CD4-positive, alpha-beta T cell (primary cell): Measurements from ENCODE around the gene RBFOX1. TPM values are rescaled to one million over a fixed set of nuclear protein-coding genes. Genes with fewer than 3 reads are reported as not detected.

Experiments
- ATAC-seq: fragments of 200-7000 bp; cut with Tn5 transposase; one replicate; pipeline ENCODE4 v1.10.0; 2022; ENCODE audit warnings: mild to moderate bottlenecking; ENCODE audit not compliant: poor library complexity
- CTCF ChIA-PET: fragments of 350-600 bp; sonication (Branson Sonifier 250); formaldehyde crosslinking; loops from one replicate; lab custom pipeline; 2021; ENCODE audit warnings: antibody characterized with exemption, inconsistent platforms; lab: Charles Lee
- POLR2A ChIA-PET: fragments of 350-600 bp; sonication (Branson Sonifier 250); formaldehyde crosslinking; loops from one replicate; lab custom pipeline; 2021; ENCODE audit warnings: antibody characterized with exemption, inconsistent platforms; lab: Charles Lee
- DNase-seq, 14 experiments: peaks; one replicate each; pipeline ENCODE4 v3.0.0-alpha.2; 2013 to 2020; ENCODE audit warnings: mixed read lengths in 2 of 14
- H3K27ac ChIP-seq, 2 donors: one replicate each; pipeline versions ENCODE4 v1.5.1 to v1.7.0; 2013; ENCODE audit warnings: low read length in 2 of 2, low read depth in 1 of 2, mild to moderate bottlenecking in 1 of 2
- H3K27me3 ChIP-seq, 2 experiments: 1 replicate in 1 of 2; 2 replicates in 1 of 2; pipeline versions ENCODE4 v1.6.1 to v1.7.0; 2013; ENCODE audit warnings: low read length in 2 of 2, control low read depth in 1 of 2, mild to moderate bottlenecking in 1 of 2, moderate library complexity in 1 of 2; ENCODE audit not compliant: insufficient read depth in 2 of 2, control insufficient read depth in 1 of 2
- H3K36me3 ChIP-seq: one replicate; pipeline ENCODE4 v1.6.1; 2013; ENCODE audit warnings: low read length, control low read depth; ENCODE audit not compliant: insufficient read depth
- H3K4me1 ChIP-seq: one replicate; pipeline ENCODE4 v1.6.1; 2013; ENCODE audit warnings: low read length, control low read depth; ENCODE audit not compliant: insufficient read depth
- H3K4me3 ChIP-seq: one replicate; pipeline ENCODE4 v1.5.1; 2013; ENCODE audit warnings: mild to moderate bottlenecking, low read length, moderate library complexity
- H3K9me3 ChIP-seq, 2 experiments: 1 replicate in 1 of 2; 2 replicates in 1 of 2; pipeline versions ENCODE4 v1.6.1 to v1.7.0; 2013; ENCODE audit warnings: low read length in 2 of 2, mild to moderate bottlenecking in 2 of 2, control low read depth in 1 of 2, moderate library complexity in 1 of 2; ENCODE audit not compliant: control insufficient read depth in 1 of 2, insufficient read depth in 1 of 2
- H3K27ac Mint-ChIP-seq: one replicate; pipeline ENCODE4 v1.8.0; 2020; ENCODE audit warnings: mixed read lengths
- H3K27me3 Mint-ChIP-seq: one replicate; pipeline ENCODE4 v1.8.0; 2021; ENCODE audit warnings: mixed read lengths
- H3K36me3 Mint-ChIP-seq: one replicate; pipeline ENCODE4 v1.8.0; 2021; ENCODE audit warnings: low read depth, mixed read lengths
- H3K4me1 Mint-ChIP-seq: one replicate; pipeline ENCODE4 v1.8.0; 2021; ENCODE audit warnings: low read depth, mixed read lengths
- H3K4me3 Mint-ChIP-seq: one replicate; pipeline ENCODE4 v1.8.0; 2020; ENCODE audit warnings: mild to moderate bottlenecking, mixed read lengths
- H3K9me3 Mint-ChIP-seq: one replicate; pipeline ENCODE4 v1.8.0; 2020; ENCODE audit warnings: mixed read lengths
- CTCF ChIP-seq: fragments of 200-600 bp; IDR thresholded peaks from one replicate; pipeline ENCODE4 v1.8.0; 2022; ENCODE audit warnings: antibody characterized with exemption, mild to moderate bottlenecking
- intact Hi-C, 2 experiments: fragments of 100-400 bp; cut with DNase I in 1 of 2; cut with micrococcal nuclease in 1 of 2; formaldehyde crosslinking; loops; one replicate each; pipeline versions ENCODE4 v1.15.1 to v1.9.0; 2023 to 2025; cut with DNase I, micrococcal nuclease
- total RNA-seq, 174 experiments: library from RNA in 2 of 174; stranded (reverse) in 2 of 174; gene quantifications; one replicate each; pipeline ENCODE4 v1.2.3 and lab custom pipeline; 2021 to 2026

Gene RBFOX1
- total RNA-seq, 2 experiments from 2014 or later = not detected

DNA sequence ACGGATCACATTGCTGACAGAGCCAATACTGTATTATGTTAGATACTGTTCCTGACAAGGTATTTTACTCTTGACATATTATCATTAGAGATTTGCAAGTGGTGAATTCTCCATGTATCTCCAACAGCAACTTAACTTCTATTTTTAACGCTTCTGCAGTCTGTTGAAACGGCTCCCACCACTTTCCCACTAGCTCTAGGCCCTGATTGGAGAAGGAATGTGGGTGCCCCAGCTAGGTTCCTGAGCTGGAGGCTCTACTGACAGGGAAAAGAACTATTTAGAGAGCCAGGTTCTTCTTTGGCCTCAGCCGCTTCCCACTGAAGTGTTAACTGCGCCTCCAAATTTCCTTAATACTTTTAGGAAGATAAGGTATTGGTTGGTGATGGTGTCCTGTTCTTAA, 191.8 kb downstream of the RBFOX1 start:
- CTCF ChIA-PET = no interaction called here
- intact Hi-C loops = no loop called here
- TF ChIP-seq CTCF = no peak

GRCh38 chr16:7526736-7527135, 194.1 kb downstream of the RBFOX1 start:
- CTCF ChIA-PET = no interaction called here
- Histone ChIP-seq H3K4me1 (no peaks in the 10 kb centered on the region), H3K4me3 (no peak overlapping the region), H3K27ac (no peak overlapping the region), H3K27me3 (no peaks in the 10 kb centered on the region), H3K36me3 (no peaks in the 10 kb centered on the region), H3K9me3 (peaks cover 0 to 8% of the 10 kb centered on the region in 2 experiments)
- H3K27me3 Mint-ChIP-seq = no peaks in the 10 kb centered on the region
- POLR2A ChIA-PET = no interaction called here
- no peak overlapping the region for H3K4me3 Mint-ChIP-seq
- no peaks in the 10 kb centered on the region for H3K36me3 Mint-ChIP-seq
- intact Hi-C loops = no loop called here
- H3K4me1 Mint-ChIP-seq = no peaks in the 10 kb centered on the region
- H3K9me3 Mint-ChIP-seq = peaks cover 2% of the 10 kb centered on the region
- H3K27ac Mint-ChIP-seq = no peak overlapping the region
- DNase-seq (no peak), ATAC-seq (no peak)
- no peak for TF ChIP-seq CTCF

More for the DNA sequence above, 191.8 kb downstream of the RBFOX1 start:
- Histone ChIP-seq H3K4me1 (no peaks in the 10 kb centered on the region), H3K27ac (no peak overlapping the region), H3K9me3 (peaks cover 0 to 8% of the 10 kb centered on the region in 2 experiments), H3K27me3 (no peaks in the 10 kb centered on the region), H3K4me3 (no peak overlapping the region), H3K36me3 (no peaks in the 10 kb centered on the region)
- Mint-ChIP-seq H3K36me3 (no peaks in the 10 kb centered on the region), H3K4me1 (no peaks in the 10 kb centered on the region), H3K27me3 (no peaks in the 10 kb centered on the region), H3K9me3 (peaks cover 7% of the 10 kb centered on the region), H3K4me3 (no peak overlapping the region), H3K27ac (no peak overlapping the region)
- no peak for DNase-seq
- no peak for ATAC-seq
- POLR2A ChIA-PET = no interaction called here

GRCh38 chr16:7532534-7532933, 199.9 kb downstream of the RBFOX1 start:
- Mint-ChIP-seq H3K4me3 (no peak overlapping the region), H3K4me1 (no peaks in the 10 kb centered on the region)
- POLR2A ChIA-PET = no interaction called here

More at GRCh38 chr16:7532534-7532933, 199.9 kb downstream of the RBFOX1 start:
- no peaks in the 10 kb centered on the region for H3K4me1 ChIP-seq
- Mint-ChIP-seq H3K27me3 (no peaks in the 10 kb centered on the region), H3K36me3 (no peaks in the 10 kb centered on the region), H3K27ac (no peak overlapping the region), H3K9me3 (peaks cover 8% of the 10 kb centered on the region)
- no peaks in the 10 kb centered on the region for H3K36me3 ChIP-seq
- no peaks in the 10 kb centered on the region for H3K27me3 ChIP-seq
- TF ChIP-seq CTCF = no peak
- no peak for DNase-seq
- H3K27ac ChIP-seq = no peak overlapping the region
- H3K9me3 ChIP-seq = peaks cover 0 to 18% of the 10 kb centered on the region in 2 experiments
- intact Hi-C loops = no loop called here
- no peak for ATAC-seq
- no peak overlapping the region for H3K4me3 ChIP-seq
- CTCF ChIA-PET = no interaction called here
